Esophagus mucosa (tissue), 1 donor: Measurements from ENCODE around the gene IL20. TPM values are rescaled to one million over a fixed set of nuclear protein-coding genes. Genes with fewer than 3 reads are reported as not detected.
A peak's percentile ranks its signal among the peaks of the same experiment; 100 is the strongest.

ENCODE experiments used
- ATAC-seq: fragments of 200-7000 bp; cut with Tn5 transposase; one replicate; pipeline ENCODE4 v1.9.1; 2020
- total RNA-seq: library from RNA; stranded (reverse); gene quantifications from one replicate; pipeline ENCODE4 v1.2.4, GENCODE V29; 2023
- donor health status: DM: yes; HTN: yes; CAD: no.

IL20 gene
- total RNA-seq, 1 donor from 2014 or later, result not detected

DNA sequence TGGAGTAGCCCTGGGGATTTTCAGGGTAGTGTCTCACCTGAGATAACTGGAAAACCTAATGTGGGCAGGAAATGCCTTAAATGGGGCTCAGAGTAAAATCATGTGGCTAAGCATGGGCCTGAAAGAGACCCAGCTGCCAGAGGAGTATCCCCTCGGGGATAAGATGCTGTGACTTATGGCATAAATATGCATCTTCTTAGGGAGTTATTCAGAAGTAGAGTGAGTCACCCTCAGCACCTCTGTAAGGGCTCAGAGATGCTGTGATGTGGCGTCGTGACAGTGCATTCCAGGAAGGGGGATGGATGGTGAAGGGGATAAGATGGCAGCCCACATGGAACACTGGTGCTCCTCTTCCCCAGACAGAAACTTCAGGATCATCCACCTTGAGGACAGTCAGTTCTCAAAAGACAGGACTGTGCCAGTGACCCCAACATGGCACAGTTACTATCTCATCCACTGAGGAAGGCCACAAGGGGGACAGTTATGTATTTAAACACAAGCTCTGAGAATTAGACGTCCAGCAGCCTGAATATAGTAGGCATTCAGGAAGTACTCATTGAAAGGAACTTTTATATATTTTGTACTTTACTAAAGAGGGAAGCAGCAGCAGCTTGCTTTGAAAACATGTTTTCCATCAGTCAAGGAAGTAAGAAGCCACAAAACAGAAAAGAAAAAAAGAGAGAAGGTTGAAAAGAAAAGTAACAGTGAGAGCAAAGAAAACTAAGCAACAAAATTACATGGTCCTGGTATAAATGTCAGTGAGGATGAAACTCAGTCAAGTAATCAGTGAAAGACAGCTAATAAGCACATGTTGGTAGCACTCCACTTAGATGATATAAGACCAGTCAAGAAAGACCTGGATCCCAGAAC lies 40.1 kb downstream of the IL20 start:
- ATAC-seq, result peak; percentile 9

DNA sequence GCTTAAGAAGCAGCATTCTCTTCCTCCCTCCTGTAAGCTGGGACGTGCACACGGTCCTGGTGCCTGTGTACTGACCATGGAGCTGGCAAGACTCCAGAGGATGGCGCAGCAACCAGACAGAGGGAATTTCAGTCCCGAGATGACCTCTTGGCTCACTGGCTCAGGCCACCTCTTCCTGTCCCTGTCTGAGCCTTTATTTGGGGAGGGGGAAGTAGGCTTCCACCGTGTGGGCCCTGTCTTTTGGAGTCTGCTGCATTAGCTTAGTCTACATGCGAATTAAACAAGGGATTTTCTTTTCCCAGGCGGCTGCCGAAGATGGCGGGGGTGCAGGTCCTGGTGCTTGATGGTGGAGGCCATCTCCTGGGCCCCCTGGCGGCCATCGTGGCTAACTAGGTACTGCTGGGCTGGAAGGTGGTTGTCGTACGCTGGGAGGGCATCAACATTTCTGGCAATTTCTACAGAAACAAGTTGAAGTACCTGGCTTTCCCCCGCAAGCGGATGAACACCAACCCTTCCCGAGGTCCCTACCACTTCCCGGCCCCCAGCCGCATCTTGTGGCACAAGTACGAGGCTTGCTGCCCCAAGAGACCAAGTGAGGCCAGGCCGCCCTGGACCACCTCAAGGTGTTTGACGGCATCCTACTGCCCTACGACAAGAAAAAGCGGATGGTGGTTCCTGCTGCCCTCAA lies 42.0 kb downstream of the IL20 start:
- ATAC-seq, result no peak

DNA sequence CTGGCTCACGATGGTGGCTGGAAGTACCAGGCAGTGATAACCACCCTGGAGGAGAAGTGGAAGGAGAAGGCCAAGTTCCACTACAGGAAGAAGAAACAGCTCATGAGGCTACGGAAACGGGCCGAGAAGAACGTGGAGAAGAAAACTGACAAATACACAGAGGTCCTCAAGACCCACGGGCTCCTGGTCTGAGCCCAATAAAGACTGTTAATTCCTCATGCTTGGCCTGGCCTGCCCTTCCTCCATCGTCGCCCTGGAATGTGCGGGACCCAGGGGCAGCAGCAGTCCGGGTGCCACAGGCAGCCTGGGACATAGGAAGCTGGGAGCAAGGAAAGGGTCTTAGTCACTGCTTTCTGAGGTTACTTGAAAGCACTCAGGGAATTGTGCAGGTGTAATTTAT lies 42.6 kb downstream of the IL20 start:
- no peak for ATAC-seq

DNA sequence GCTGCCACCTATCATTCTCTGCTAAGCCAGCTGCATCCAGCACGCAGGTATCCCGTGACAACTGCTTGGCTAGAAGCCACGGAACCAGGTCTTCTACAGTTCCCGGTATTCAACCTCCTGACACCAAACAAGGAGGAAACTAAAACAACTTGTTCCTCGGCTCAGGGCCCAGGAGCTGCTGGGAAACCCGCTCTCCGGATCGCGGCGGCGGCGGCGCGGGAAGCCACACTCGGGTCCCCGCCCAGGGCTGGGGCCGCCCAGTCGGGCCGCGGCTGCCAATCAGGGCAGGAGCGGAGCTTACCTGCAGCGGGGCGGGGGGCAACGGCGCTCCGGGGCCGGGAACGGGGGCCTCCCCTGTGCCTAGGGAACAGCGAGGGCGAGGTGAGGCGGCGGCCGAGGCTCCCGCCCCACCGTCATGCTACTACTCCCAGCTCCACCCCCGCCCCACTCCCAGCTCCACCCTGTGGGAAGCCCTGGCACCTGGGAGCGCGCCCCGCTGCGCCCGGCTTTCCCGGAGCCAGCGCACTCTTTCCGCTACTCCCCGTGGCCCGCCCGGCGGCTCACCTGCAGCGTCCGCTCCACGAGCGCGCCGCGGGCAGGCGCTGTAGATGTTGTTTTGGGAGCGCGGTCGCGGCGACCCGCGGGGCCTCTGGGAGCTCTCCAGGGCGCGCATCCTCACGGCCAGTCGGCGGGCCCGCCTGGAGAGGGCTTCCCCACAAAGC lies 43.9 kb downstream of the IL20 start:
- ATAC-seq, result peak; percentile 89

DNA sequence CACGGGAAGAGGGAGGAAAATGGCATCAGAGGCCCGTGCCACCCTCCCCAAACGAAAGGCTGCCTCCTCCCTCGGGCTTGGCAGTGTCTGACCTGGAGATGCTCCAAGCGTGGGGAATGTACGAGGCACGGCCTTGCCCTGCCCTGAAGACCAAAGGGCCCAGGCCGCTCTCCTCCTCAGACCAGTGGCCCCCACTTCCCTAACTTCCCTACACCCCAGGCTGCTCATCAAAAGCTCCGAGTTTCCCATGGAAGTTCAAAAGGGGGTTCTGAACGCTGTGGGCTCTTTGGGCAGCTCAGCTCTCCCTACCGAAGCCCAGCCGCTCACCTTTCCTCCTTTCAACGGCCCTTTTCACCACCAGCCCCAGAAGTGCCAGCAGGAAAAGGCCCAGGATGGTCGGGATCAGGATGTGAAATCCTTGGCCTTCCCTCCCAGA lies 44.5 kb downstream of the IL20 start:
- peak; percentile 6 for ATAC-seq

DNA sequence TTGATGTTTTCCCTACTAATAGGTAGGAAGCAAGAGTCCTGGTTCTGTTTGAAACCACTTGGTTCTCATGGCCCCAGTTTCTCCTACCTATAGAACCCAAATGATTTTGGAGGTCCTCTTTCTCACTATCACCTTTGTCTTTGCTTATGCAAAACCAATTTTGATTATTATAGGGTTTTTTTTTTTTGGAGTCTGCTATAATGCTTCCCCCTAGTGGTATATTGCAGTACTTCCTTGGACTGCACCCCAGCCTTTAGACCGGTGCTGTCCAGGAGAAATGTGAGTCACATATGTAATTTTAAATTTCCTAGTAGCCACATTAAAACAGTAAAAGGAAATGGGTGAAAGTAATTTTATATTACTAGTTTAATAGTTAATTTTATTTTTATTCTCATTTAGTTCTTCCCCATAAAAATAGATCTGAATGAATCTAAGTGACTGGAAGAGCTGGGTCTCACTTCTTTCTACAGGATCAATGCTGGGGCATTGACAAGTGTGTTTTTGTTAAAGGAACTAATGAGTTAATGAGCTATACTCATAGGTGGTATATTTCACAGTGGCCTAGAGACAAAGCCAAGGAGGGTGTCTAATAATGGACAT lies 45.7 kb downstream of the IL20 start:
- peak; percentile 44 for ATAC-seq

DNA sequence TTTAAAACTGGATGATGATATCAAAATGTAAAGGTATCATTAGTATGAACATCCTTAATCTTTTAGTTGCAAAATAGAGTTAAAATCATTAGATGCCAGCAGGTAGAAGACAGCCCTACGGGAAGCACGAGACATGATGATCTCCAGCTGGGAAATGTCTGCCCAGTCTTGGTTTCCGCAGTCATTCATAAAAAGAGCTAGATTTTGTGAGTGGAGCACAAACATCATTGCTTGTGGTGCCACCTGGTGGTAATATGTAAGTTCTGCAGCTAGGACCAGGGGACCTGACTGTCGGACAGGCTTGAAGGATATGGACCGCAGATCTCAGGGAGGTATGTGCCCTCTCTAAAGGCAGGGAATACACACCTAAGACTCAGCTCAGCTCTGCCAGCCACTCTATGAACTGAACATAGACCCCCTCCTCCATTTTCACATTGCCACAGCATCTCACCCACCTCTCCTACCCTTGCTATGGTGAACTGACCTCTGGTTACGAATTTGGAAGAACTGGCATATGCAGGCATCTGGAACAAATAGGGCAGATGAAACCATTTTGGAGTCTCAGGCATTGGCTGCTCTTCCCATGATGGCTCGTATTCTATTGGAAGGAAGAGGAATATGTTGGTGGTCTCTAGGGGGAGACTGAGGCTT lies 47.1 kb downstream of the IL20 start:
- peak; percentile 31 for ATAC-seq

DNA sequence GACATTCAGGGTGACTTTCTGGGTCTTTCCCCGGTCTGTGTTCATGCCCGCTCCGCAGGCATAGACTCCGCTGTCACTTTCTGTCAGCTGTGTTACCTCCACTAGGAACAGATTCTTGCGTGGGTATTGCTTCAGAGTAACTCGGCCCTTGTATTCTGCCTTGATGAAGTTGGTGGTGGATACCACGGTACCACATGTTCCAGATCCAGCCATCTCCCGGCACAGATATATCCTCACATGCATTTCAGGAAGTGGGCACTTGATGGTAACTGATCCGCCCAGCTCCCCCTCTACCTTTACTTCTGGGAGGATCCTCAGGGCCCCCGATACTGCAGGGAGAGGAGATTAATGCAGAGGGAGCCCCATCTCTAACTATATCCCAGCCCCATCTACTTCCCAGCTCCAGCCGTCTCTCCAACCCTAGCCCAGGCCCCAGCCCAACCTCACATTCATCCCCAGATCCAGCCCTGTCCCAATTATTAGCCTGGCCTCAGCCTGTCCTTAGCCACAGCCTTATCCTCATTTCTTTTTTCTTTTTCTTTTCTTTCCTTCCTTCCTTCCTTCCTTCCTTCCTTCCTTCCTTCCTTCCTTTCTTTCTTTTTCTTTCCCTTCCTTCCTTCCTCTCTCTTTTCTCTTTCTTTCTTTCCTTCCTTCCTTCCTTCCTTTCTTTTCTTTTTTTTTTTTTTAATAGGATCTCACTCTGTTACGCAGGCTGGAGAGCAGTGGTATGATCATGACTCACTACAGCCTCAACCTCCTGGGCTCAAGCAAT lies 48.5 kb downstream of the IL20 start:
- no peak for ATAC-seq

DNA sequence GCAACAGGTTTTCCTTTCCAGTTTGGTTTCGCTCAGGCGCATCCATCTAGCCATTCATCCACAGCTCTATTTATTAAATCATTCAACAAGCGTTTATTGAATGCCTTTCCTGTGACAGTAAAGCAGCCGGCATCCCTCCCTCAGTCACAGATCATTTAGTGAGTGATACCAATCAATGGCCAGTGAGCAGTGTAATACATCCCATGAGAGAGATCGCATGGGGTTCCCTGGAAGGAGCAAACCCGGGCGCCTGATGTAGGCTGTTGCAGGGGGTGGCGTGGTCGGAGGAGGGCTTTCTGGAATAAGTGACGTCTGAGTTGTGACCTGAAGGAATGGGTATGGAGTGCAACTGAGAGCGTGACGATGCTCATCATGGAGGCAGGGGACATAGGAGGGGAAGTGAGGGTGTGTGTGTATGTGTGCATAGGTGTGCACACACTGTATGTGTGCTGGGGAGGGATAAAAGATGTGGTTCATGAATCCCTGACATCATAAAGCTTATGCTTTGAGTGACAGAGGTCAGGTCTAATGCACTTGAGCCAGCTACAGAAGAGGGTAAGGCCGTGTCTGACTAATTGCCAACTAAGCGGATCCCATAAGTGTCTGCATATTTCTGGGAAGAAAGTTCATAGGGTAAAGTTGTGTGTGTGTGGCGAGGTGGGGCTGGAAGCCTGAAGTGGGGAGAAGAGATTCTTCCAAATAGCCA lies 49.8 kb downstream of the IL20 start:
- no peak for ATAC-seq

DNA sequence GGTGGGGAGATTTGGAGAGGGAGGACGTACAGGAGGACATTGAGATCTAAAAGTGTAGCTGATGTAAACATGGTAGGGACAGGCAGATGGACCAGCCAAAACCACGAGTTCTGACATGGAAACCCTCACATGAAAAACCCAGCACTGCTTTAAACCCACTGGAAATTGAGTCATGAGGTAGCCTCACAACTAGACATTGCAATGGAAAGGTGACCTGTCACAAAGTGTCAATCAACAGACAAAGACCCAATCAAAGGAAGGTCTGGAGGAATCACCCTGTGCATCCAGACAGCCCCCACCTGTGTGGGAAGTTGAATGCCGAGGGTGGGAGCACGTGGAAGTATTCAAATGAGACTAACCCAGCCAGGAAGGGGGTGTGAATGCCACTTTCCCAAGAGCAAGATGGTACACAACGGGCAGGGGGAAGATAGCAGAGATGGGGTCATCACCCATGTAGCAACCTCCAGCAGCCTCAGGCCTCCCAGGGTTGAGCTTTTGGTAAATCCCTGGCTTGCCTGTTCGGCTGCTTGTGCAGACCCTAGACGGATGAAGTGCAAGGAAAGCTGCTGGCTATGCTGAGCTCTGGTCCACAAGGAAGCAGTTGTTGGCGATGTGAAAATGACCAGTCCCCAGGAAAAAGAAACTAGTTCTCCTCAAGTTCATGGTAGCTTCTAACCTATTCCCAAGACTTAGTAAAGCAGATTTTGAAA lies 50.7 kb downstream of the IL20 start:
- no peak for ATAC-seq

DNA sequence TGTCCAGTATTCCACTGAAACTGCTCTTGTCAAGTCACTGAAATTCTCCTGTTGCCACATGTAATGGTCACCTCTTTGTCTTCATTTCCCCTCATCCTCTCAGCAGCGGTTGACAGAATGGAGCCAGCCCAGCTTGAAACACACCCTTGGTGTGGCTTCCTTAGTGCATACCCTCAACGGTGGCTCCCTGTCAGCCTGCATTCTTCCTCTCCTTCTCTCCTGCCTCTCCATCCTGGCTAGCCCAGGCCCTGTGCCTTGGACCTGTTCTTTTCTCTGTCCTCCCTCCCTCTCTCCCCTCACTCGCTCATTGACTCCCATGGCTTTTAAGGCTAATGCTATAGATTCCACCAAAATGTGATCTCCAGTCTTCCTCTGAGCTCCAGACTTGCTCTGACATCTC lies 52.7 kb downstream of the IL20 start:
- ATAC-seq, result no peak

Other genes with a start within 250 kb of the IL20 start
- 6.1 TPM for gene DYRK3, start 230.1 kb upstream of the IL20 start, total RNA-seq
- gene MAPKAPK2, start 180.7 kb upstream of the IL20 start, total RNA-seq, result 47.3 TPM
- 5.5 TPM for gene IL19, start 94.8 kb upstream of the IL20 start, total RNA-seq
- gene IL10, start 93.1 kb upstream of the IL20 start, total RNA-seq, result 0.84 TPM
- gene IL24, start 31.8 kb downstream of the IL20 start, total RNA-seq, result 0.12 TPM
- 2.9 TPM for gene FCMR, start 56.3 kb downstream of the IL20 start, total RNA-seq
- 35.4 TPM for gene PIGR, start 80.8 kb downstream of the IL20 start, total RNA-seq
- gene FCAMR, start 104.8 kb downstream of the IL20 start, total RNA-seq, result 0.08 TPM
- gene C1orf116, start 167.1 kb downstream of the IL20 start, total RNA-seq, result 62.2 TPM
- gene YOD1, start 185.6 kb downstream of the IL20 start, total RNA-seq, result 14.4 TPM
- gene PFKFB2, start 187.7 kb downstream of the IL20 start, total RNA-seq, result 20.3 TPM
- not detected for gene C4BPB, start 223.2 kb downstream of the IL20 start, total RNA-seq
- gene C4BPA, start 238.6 kb downstream of the IL20 start, total RNA-seq, result 0.24 TPM